ENCODE results near the gene ESAM. TPM values are rescaled to one million over a fixed set of nuclear protein-coding genes. Genes with fewer than 3 reads are reported as not detected.

The ESAM gene
- total RNA-seq, 1 donor from 2014 or later: not detected

- Histone ChIP-seq H3K4me3 (ENCODE audit: low read depth, low read length) (no peak overlapping the region), H3K27me3 (ENCODE audit: control insufficient read depth, insufficient read depth, low read length) (no peaks in the 10 kb centered on the region), H3K36me3 (ENCODE audit: control insufficient read depth, insufficient read depth, low read length) (no peaks in the 10 kb centered on the region)
- no peak for FAIRE-seq
- TF ChIP-seq, protein P1, sequence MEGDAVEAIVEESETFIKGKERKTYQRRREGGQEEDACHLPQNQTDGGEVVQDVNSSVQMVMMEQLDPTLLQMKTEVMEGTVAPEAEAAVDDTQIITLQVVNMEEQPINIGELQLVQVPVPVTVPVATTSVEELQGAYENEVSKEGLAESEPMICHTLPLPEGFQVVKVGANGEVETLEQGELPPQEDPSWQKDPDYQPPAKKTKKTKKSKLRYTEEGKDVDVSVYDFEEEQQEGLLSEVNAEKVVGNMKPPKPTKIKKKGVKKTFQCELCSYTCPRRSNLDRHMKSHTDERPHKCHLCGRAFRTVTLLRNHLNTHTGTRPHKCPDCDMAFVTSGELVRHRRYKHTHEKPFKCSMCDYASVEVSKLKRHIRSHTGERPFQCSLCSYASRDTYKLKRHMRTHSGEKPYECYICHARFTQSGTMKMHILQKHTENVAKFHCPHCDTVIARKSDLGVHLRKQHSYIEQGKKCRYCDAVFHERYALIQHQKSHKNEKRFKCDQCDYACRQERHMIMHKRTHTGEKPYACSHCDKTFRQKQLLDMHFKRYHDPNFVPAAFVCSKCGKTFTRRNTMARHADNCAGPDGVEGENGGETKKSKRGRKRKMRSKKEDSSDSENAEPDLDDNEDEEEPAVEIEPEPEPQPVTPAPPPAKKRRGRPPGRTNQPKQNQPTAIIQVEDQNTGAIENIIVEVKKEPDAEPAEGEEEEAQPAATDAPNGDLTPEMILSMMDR (IDR thresholded peaks at IDR 0.05; ENCODE audit: insufficient read depth, low read length, severe bottlenecking): no peak
- no peak for DNase-seq (ENCODE audit: low read depth)
Measured at GRCh38 chr11:124796312-124796711, 34.2 kb upstream of the ESAM start.

GRCh38 chr11:124793466-124794278, 31.6 kb upstream of the ESAM start:
- Histone ChIP-seq H3K27me3 (ENCODE audit: control insufficient read depth, insufficient read depth, low read length) (no peaks in the 10 kb centered on the region), H3K4me3 (ENCODE audit: low read depth, low read length) (no peak overlapping the region), H3K36me3 (ENCODE audit: control insufficient read depth, insufficient read depth, low read length) (no peaks in the 10 kb centered on the region)
- DNase-seq (ENCODE audit: low read depth): peak; percentile 52
- no peak for FAIRE-seq
- TF ChIP-seq, protein P1 (IDR thresholded peaks at IDR 0.05; ENCODE audit: insufficient read depth, low read length, severe bottlenecking): peak; percentile 63

GRCh38 chr11:124791626-124792341, 29.7 kb upstream of the ESAM start:
- TF ChIP-seq, protein P1 (IDR thresholded peaks at IDR 0.05; ENCODE audit: insufficient read depth, low read length, severe bottlenecking): no peak
- FAIRE-seq (no peak), DNase-seq (ENCODE audit: low read depth) (no peak)

DNA sequence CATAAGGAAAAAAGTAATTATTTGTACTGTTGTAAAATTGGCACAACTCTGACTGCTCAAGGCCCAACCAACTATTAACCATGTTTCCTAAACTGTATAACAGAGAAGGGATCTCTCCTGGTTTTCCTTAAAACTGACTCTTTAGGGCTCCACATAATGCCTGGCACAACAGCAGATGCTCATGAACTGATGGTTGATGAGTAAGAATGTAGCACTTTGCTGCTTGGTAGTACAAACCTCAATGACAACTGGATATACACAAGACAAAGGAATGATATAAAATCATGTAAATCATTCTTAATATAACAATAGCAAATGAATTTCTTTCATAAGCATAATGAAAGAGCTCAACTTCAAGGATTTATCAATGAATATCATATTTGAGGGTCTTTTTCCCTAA, 26.4 kb upstream of the ESAM start:
- DNase-seq (ENCODE audit: low read depth): no peak
- TF ChIP-seq, protein P1 (IDR thresholded peaks at IDR 0.05; ENCODE audit: insufficient read depth, low read length, severe bottlenecking): no peak
- Histone ChIP-seq H3K27me3 (ENCODE audit: control insufficient read depth, insufficient read depth, low read length) (no peaks in the 10 kb centered on the region), H3K4me3 (ENCODE audit: low read depth, low read length) (no peak overlapping the region), H3K36me3 (ENCODE audit: control insufficient read depth, insufficient read depth, low read length) (no peaks in the 10 kb centered on the region)
- FAIRE-seq: no peak

More at GRCh38 chr11:124791626-124792341, 29.7 kb upstream of the ESAM start:
- H3K36me3 ChIP-seq (ENCODE audit: control insufficient read depth, insufficient read depth, low read length): no peaks in the 10 kb centered on the region
- no peaks in the 10 kb centered on the region for H3K27me3 ChIP-seq (ENCODE audit: control insufficient read depth, insufficient read depth, low read length)
- no peak overlapping the region for H3K4me3 ChIP-seq (ENCODE audit: low read depth, low read length)

DNA sequence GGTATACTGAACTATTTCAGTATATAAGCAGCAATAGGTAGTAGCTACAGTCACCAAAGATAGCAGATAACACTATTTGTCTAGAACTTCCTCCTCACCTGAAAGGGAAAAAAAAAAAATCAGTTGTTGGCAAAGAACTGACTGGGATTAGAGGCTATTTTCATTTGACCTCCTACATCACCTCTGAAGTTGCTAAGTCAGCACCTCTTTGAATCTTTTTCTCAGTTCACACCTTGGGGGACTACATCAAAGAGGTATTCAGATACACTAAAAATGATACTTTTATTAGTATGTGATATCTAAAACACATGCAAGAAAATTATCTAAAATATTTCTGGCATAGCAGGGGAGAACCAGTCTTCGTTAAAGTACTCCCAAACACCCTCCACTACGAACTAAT, 22.0 kb upstream of the ESAM start:
- TF ChIP-seq, protein P1 (IDR thresholded peaks at IDR 0.05; ENCODE audit: insufficient read depth, low read length, severe bottlenecking): no peak
- Histone ChIP-seq H3K4me3 (ENCODE audit: low read depth, low read length) (no peak overlapping the region), H3K36me3 (ENCODE audit: control insufficient read depth, insufficient read depth, low read length) (no peaks in the 10 kb centered on the region), H3K27me3 (ENCODE audit: control insufficient read depth, insufficient read depth, low read length) (no peaks in the 10 kb centered on the region)
- no peak for FAIRE-seq
- no peak for DNase-seq (ENCODE audit: low read depth)

Measured in bronchial epithelial cell (primary cell).